GM12801 (cell line): ENCODE data around the gene SLC6A18.

Source experiments
- CTCF ChIP-seq: IDR thresholded peaks from one replicate; pipeline ENCODE4 v1.5.1; 2011; ENCODE audit warnings: control low read depth; ENCODE audit not compliant: insufficient read length; ENCODE audit errors: extremely low read depth

Gene SLC6A18

GRCh38 chr5:1190278-1190677, 34.9 kb upstream of the SLC6A18 start:
- TF ChIP-seq CTCF, result no peak

GRCh38 chr5:1190837-1191239, 34.3 kb upstream of the SLC6A18 start:
- no peak for TF ChIP-seq CTCF

GRCh38 chr5:1192971-1193590, 32.1 kb upstream of the SLC6A18 start:
- no peak for TF ChIP-seq CTCF

GRCh38 chr5:1193591-1193985, 31.6 kb upstream of the SLC6A18 start:
- no peak for TF ChIP-seq CTCF

GRCh38 chr5:1194378-1194777, 30.8 kb upstream of the SLC6A18 start:
- no peak for TF ChIP-seq CTCF

GRCh38 chr5:1195439-1195838, 29.7 kb upstream of the SLC6A18 start:
- TF ChIP-seq CTCF, result no peak

- no peak for TF ChIP-seq CTCF
Observed at GRCh38 chr5:1195916-1196315, 29.3 kb upstream of the SLC6A18 start.
